ENCODE data around the gene NFATC1. TPM values are rescaled to one million over a fixed set of nuclear protein-coding genes. Genes with fewer than 3 reads are reported as not detected.

Gene NFATC1
- total and polyA plus RNA-seq, 4 donors, result 4.6 to 8.0 (median 6.8) TPM

DNA sequence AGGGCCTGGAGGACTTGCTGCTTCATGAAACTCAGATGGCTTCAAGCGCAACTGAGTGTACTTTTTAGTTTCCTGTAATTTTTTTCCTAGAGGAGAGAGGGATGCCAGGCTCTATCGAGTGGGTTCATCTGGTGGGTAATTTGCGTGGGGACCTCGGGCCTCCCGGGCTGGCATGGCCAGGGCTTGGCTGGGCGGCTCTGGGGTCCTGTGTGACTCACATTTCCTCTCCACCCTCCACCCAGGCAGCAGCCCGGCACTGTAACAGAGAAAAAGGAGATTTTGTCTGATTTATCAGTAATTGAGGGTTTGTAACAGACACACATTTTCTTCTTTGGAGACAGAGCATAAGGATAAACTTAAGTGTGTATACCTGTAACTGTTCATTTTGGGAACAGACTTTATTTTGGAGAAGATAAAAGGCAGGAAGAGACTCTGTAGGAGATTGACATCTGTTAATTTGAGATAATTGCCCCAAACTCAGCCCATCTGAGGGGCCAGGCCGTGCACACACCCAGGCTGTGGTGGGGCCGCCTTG lies 64.3 kb downstream of the NFATC1 start:
- Histone ChIP-seq H3K4me1 (ENCODE audit: control insufficient read depth, insufficient read depth, low read length) (peaks cover 38% of the 10 kb centered on the region), H3K27me3 (ENCODE audit: control insufficient read depth, insufficient read depth, low read length) (no peaks in the 10 kb centered on the region), H3K4me3 (ENCODE audit: low read depth, low read length) (no peak overlapping the region), H3K9me3 (ENCODE audit: control insufficient read depth, insufficient read depth, low read length) (no peaks in the 10 kb centered on the region), H3K27ac (ENCODE audit: low read depth, low read length) (peak overlapping the region; percentile 52), H3K36me3 (ENCODE audit: control insufficient read depth, insufficient read depth, low read length) (peaks cover 59% of the 10 kb centered on the region)
- 50% methylated on average over 3 of the region's 9 CpGs for WGBS (ENCODE audit: insufficient coverage)
- no peak for DNase-seq (ENCODE audit: low read depth in 4 of 6, low spot score in 6 of 6)

DNA sequence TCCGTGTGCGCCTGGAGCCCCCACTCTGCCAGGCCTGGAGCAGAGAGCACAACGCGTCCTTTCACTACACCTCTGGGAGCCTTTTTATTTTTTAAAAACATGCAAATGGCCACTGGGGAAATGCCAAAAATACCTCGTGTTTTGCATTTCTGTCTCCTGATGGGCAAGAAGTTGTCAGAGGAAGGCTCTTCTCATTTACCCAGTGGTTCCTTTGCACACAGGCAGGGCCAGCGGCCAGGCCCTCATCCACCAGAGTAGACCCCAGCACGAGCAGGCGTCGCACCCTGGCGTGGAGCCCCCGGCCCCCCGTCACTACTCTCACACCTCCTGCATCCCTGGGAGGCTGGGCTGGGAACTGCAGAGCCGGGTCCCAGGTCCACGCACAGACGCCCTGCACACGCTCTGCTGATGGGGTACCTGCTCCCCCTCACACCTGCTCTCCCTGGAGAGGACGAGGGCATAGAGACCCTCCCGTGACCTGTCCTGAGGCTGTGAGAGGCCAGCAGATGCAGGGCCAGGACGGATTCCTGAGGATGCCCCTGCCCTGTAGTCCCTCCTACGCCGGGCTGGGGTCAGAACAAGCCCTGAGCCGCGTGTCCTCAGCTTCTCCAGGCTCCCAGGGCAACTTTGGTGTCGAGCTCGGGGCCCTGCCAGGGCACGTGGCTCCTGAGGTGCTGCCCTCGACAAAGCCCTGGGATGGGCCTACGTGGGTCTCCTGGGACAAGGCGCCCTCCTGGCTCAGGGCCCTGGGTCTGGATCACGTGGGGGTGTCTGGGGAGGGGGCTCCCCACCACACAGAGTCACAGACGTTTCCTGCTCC lies 65.0 kb downstream of the NFATC1 start:
- peak in 2 of 6 donors; percentile 33 to 59 for DNase-seq (ENCODE audit: low read depth in 4 of 6, low spot score in 6 of 6)
- peak overlapping the region; percentile 52 for H3K27ac ChIP-seq (ENCODE audit: low read depth, low read length)
- H3K9me3 ChIP-seq (ENCODE audit: control insufficient read depth, insufficient read depth, low read length), result no peaks in the 10 kb centered on the region
- peaks cover 52% of the 10 kb centered on the region for H3K36me3 ChIP-seq (ENCODE audit: control insufficient read depth, insufficient read depth, low read length)
- 58% methylated on average over 30 of the region's 31 CpGs for WGBS (ENCODE audit: insufficient coverage)
- no peak overlapping the region for H3K4me3 ChIP-seq (ENCODE audit: low read depth, low read length)
- peaks cover 44% of the 10 kb centered on the region for H3K4me1 ChIP-seq (ENCODE audit: control insufficient read depth, insufficient read depth, low read length)
- H3K27me3 ChIP-seq (ENCODE audit: control insufficient read depth, insufficient read depth, low read length), result no peaks in the 10 kb centered on the region

DNA sequence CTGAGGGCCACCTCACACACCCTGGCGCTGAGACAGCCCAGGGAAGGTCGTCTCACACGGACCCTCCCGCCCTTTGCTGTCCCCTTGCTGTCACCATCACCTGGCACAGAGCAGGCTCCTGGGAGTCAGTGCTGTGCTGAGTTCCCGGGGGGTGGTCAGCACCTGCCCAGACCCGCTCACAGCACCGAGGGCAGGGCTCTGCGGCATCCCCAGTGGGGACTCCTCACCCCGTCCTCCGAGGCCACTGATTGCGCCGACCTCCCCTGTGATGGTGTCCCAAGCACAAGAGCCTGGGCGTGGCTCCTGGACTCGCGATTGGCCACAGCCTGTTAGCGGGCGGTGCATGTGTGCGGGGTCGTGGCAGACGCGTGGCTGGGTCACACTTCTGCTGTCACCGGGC lies 65.9 kb downstream of the NFATC1 start:
- DNase-seq (ENCODE audit: low read depth in 4 of 6, low spot score in 6 of 6), result no peak
- H3K4me1 ChIP-seq (ENCODE audit: control insufficient read depth, insufficient read depth, low read length), result peaks cover 52% of the 10 kb centered on the region
- H3K4me3 ChIP-seq (ENCODE audit: low read depth, low read length), result no peak overlapping the region
- H3K9me3 ChIP-seq (ENCODE audit: control insufficient read depth, insufficient read depth, low read length), result no peaks in the 10 kb centered on the region
- H3K27me3 ChIP-seq (ENCODE audit: control insufficient read depth, insufficient read depth, low read length), result no peaks in the 10 kb centered on the region
- no peak overlapping the region for H3K27ac ChIP-seq (ENCODE audit: low read depth, low read length)
- H3K36me3 ChIP-seq (ENCODE audit: control insufficient read depth, insufficient read depth, low read length), result peaks cover 44% of the 10 kb centered on the region
- 95% methylated on average over 22 of the region's 22 CpGs for WGBS (ENCODE audit: insufficient coverage)

DNA sequence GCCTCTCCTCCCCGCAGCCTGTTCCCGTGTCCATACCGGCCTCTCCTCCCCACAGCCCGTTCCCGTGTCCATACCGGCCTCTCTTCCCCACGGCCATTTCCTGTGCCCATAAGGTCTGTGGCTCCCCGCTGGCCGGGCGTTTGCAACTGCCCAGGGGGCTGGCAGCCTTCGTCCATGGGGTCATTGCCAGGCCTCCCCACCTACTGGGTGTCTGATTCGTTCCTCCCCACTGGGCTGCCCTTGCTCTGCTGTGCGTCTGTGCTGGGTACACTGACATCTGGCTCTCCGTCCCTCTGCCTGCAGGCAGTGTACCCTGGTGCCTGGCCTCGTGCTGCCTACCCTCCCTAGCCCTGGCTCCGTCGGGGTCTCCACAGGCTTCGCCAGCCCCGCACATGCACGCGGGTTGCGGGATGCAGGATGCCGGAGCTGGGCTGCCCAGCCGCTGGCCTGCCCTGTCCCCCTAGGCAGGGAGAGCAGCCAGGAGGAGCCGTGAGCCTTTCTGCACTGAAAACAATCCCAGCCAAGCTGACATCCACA lies 67.8 kb downstream of the NFATC1 start:
- Histone ChIP-seq H3K4me3 (ENCODE audit: low read depth, low read length) (no peak overlapping the region), H3K27ac (ENCODE audit: low read depth, low read length) (no peak overlapping the region), H3K4me1 (ENCODE audit: control insufficient read depth, insufficient read depth, low read length) (peaks cover 52% of the 10 kb centered on the region), H3K9me3 (ENCODE audit: control insufficient read depth, insufficient read depth, low read length) (no peaks in the 10 kb centered on the region), H3K27me3 (ENCODE audit: control insufficient read depth, insufficient read depth, low read length) (no peaks in the 10 kb centered on the region), H3K36me3 (ENCODE audit: control insufficient read depth, insufficient read depth, low read length) (peaks cover 40% of the 10 kb centered on the region)
- DNase-seq (ENCODE audit: low read depth in 4 of 6, low spot score in 6 of 6), result no peak
- WGBS (ENCODE audit: insufficient coverage), result 86% methylated on average over 24 of the region's 25 CpGs

DNA sequence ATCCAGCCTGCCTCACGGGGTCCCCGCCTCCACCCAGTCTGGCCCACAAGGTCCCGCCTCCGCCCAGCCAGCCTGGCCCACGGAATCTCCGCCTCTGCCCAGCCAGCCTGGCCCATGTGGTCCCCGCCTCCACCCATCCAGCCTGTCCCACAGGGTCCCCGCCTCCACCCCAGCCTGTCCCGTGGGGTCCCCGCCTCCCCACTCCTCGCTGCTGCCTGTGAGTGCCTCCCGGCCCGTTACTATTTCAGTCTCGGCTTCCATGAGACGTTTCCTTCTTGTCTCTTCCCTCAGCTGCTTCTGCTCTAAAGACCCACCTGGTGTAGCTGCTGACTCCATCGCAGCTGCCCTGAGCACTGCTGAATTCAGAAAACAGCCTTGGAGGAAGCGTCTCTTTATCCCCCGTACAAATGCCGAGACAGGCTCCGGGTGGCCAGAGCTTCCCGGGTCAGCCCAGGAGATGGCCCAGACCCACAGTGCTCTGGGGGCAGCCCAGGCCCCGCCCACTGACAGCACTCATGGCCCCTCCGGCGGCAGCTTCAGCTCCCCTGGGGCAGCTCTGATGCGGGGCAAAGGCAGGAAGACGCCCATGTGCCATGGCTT lies 69.8 kb downstream of the NFATC1 start:
- no peak overlapping the region for H3K4me3 ChIP-seq (ENCODE audit: low read depth, low read length)
- WGBS (ENCODE audit: insufficient coverage), result 36% methylated on average over 26 of the region's 26 CpGs
- peak in 2 of 6 donors; percentile 38 to 39 for DNase-seq (ENCODE audit: low read depth in 4 of 6, low spot score in 6 of 6)

DNA sequence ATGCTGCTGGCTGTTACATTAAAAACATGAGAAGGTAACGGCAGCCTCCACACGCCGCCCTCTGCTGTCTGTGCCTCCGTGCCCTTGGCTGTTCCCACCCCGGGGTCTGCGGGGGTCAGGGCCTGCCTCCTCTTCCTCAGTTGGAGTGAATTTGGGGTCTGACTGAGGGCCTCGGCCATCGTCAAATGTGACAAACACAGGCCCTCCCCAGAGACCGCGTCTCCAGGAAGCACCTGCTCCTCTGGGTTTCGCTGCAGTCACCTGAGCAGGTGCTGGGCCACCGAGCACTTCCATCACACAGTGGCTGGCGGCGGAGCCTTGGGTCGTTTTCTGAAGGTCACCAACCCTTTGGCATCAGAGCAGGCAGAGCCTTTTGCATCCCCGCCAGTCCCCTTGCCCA lies 70.9 kb downstream of the NFATC1 start:
- H3K27me3 ChIP-seq (ENCODE audit: control insufficient read depth, insufficient read depth, low read length), result no peaks in the 10 kb centered on the region
- DNase-seq (ENCODE audit: low read depth in 4 of 6, low spot score in 6 of 6), result no peak
- H3K36me3 ChIP-seq (ENCODE audit: control insufficient read depth, insufficient read depth, low read length), result peaks cover 42% of the 10 kb centered on the region
- 94% methylated on average over 14 of the region's 16 CpGs for WGBS (ENCODE audit: insufficient coverage)
- H3K9me3 ChIP-seq (ENCODE audit: control insufficient read depth, insufficient read depth, low read length), result no peaks in the 10 kb centered on the region
- no peak overlapping the region for H3K27ac ChIP-seq (ENCODE audit: low read depth, low read length)
- no peak overlapping the region for H3K4me3 ChIP-seq (ENCODE audit: low read depth, low read length)
- peaks cover 50% of the 10 kb centered on the region for H3K4me1 ChIP-seq (ENCODE audit: control insufficient read depth, insufficient read depth, low read length)

More for the DNA sequence above, 69.8 kb downstream of the NFATC1 start:
- Histone ChIP-seq H3K36me3 (ENCODE audit: control insufficient read depth, insufficient read depth, low read length) (peaks cover 48% of the 10 kb centered on the region), H3K9me3 (ENCODE audit: control insufficient read depth, insufficient read depth, low read length) (no peaks in the 10 kb centered on the region), H3K4me1 (ENCODE audit: control insufficient read depth, insufficient read depth, low read length) (peaks cover 51% of the 10 kb centered on the region), H3K27me3 (ENCODE audit: control insufficient read depth, insufficient read depth, low read length) (no peaks in the 10 kb centered on the region), H3K27ac (ENCODE audit: low read depth, low read length) (no peak overlapping the region)

DNA sequence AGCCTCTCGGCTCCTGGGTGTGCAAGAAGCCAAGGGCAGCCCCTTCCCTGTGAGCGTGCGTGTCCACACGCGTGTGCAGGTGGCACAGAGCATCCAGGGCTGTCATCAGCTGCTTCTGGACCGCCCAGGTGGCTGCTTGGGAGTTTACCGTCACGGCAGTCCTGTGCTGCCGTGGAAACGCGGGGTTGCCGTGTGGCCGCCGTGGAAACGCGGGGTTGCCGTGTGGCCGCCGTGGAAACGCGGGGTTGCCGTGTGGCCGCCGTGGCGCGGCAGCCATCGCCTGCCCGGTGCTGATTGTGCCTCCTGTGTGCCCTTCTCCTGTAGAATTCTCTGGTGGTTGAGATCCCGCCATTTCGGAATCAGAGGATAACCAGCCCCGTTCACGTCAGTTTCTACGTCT lies 71.4 kb downstream of the NFATC1 start:
- H3K4me3 ChIP-seq (ENCODE audit: low read depth, low read length), result no peak overlapping the region
- WGBS (ENCODE audit: insufficient coverage), result 99% methylated on average over 33 of the region's 33 CpGs
- H3K27me3 ChIP-seq (ENCODE audit: control insufficient read depth, insufficient read depth, low read length), result no peaks in the 10 kb centered on the region
- peaks cover 43% of the 10 kb centered on the region for H3K36me3 ChIP-seq (ENCODE audit: control insufficient read depth, insufficient read depth, low read length)
- no peaks in the 10 kb centered on the region for H3K9me3 ChIP-seq (ENCODE audit: control insufficient read depth, insufficient read depth, low read length)
- H3K27ac ChIP-seq (ENCODE audit: low read depth, low read length), result no peak overlapping the region
- DNase-seq (ENCODE audit: low read depth in 4 of 6, low spot score in 6 of 6), result no peak
- H3K4me1 ChIP-seq (ENCODE audit: control insufficient read depth, insufficient read depth, low read length), result peaks cover 49% of the 10 kb centered on the region

DNA sequence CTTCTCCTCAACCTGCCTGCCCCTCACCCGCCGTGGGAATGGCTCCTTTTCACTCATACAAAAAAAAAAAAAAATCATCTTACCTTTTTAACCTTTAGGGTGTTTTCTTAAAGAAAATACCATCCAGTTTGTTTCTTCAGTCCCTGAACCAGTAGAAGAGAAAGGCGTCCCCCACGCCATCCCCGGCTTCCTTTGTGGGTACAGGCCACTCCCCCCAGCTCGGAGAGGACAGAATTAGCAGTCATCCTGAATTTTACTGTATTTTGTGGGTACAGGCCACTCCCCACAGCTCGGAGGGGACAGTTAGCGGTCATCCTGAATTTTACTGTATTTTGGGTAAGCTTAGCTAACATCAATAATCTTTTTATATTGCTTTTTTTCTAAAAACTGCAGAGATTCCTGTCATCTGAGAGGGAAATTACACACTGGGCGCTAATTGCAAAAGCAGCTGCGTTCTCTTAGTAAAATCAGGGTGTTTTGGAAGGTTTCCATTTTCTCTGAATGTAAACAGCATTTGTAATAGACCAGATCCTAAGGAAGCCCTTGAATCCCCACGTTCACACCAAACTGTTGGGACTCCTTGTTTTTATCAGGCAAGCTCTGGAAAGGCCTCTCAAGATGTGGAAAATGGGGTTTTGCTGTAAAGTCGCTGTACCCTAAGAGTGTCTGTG lies 72.5 kb downstream of the NFATC1 start:
- 85% methylated on average over 4 of the region's 12 CpGs for WGBS (ENCODE audit: insufficient coverage)
- peaks cover 49% of the 10 kb centered on the region for H3K4me1 ChIP-seq (ENCODE audit: control insufficient read depth, insufficient read depth, low read length)
- DNase-seq (ENCODE audit: low read depth in 4 of 6, low spot score in 6 of 6), result peak in 2 of 6 donors; percentile 79 to 86
- H3K27ac ChIP-seq (ENCODE audit: low read depth, low read length), result no peak overlapping the region
- H3K4me3 ChIP-seq (ENCODE audit: low read depth, low read length), result no peak overlapping the region
- no peaks in the 10 kb centered on the region for H3K27me3 ChIP-seq (ENCODE audit: control insufficient read depth, insufficient read depth, low read length)
- H3K9me3 ChIP-seq (ENCODE audit: control insufficient read depth, insufficient read depth, low read length), result no peaks in the 10 kb centered on the region
- H3K36me3 ChIP-seq (ENCODE audit: control insufficient read depth, insufficient read depth, low read length), result peaks cover 45% of the 10 kb centered on the region

DNA sequence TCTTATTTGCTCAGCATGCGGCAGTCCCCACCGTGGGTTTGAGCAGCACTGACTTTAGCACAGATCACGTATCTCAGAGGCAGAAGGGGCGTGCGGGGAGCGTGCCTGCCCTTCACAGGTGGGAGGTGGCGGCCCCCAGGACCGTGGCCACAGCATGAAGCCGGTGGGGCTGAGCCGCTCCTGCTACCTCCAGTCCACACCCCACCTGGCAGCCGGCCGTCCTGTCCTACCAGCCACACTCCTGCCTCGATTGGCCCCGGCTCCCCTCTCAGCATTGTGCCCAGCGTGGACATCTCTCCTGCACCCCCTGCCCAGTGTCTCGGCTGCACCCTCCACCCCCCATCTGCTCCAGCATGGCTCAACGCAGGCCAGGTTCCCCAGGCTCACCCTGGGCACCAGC lies 73.6 kb downstream of the NFATC1 start:
- no peaks in the 10 kb centered on the region for H3K27me3 ChIP-seq (ENCODE audit: control insufficient read depth, insufficient read depth, low read length)
- 89% methylated on average over 17 of the region's 17 CpGs for WGBS (ENCODE audit: insufficient coverage)
- DNase-seq (ENCODE audit: low read depth in 4 of 6, low spot score in 6 of 6), result no peak
- peaks cover 39% of the 10 kb centered on the region for H3K36me3 ChIP-seq (ENCODE audit: control insufficient read depth, insufficient read depth, low read length)
- H3K27ac ChIP-seq (ENCODE audit: low read depth, low read length), result no peak overlapping the region
- peaks cover 49% of the 10 kb centered on the region for H3K4me1 ChIP-seq (ENCODE audit: control insufficient read depth, insufficient read depth, low read length)
- no peaks in the 10 kb centered on the region for H3K9me3 ChIP-seq (ENCODE audit: control insufficient read depth, insufficient read depth, low read length)
- H3K4me3 ChIP-seq (ENCODE audit: low read depth, low read length), result no peak overlapping the region

Data from spinal cord (tissue), 10 donors.